Activated CD8-positive, alpha-beta memory T cell treated with anti-CD3 and anti-CD28 coated beads, Interleukin-2, amount 50 U/mL, for 1 hour (primary cell): ENCODE results near the gene IAH1.
A peak's percentile ranks its signal among the peaks of the same experiment; 100 is the strongest.

ENCODE experiments used
- DNase-seq: peaks from one replicate; pipeline ENCODE4 v3.0.0-alpha.2; 2020; ENCODE audit errors: extremely low read depth

The IAH1 gene, protein sequence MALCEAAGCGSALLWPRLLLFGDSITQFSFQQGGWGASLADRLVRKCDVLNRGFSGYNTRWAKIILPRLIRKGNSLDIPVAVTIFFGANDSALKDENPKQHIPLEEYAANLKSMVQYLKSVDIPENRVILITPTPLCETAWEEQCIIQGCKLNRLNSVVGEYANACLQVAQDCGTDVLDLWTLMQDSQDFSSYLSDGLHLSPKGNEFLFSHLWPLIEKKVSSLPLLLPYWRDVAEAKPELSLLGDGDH

DNA sequence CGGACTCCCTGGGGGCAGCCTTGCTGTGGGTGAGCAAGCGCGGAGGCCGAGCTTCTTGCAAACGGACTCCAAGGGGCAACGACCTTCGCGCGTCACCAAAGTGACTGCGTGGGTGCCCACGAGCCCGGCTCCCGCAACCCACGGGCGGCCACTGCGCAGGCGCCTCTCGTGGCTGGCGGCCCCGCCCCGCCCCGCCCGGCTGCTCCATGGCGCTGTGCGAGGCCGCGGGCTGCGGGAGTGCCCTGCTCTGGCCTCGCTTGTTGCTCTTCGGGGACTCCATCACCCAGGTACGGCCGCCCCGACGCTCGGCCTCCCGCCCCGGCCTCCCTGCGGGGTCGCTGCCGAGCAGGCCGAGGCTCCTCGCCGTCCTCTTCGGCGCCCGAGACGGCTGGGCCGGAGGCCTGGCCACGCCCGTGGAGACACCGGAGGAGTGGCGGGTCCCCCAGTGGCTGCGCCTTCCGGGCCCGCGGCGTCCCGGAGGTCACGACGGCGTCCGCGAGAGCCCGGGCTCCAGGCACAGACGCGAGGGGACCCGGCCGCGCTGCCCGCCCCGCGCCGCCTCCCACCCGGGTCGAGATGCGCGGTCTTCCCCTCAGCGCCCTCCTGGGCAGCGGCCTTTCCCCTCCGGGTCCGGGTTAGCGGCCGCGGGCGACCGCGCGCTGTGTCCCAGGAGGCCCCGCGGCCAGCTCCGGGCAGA is at the start of gene IAH1:
Gene IAH1 (plus strand): TSS at position 191 of the 697 bp plus-strand sequence. CDS start 16 bp downstream, at position 207.
- peak; percentile 32 for DNase-seq

- DNase-seq: no peak
These were observed 45.3 kb upstream of the IAH1 start for GRCh38 chr2:9428965-9429577.

DNA sequence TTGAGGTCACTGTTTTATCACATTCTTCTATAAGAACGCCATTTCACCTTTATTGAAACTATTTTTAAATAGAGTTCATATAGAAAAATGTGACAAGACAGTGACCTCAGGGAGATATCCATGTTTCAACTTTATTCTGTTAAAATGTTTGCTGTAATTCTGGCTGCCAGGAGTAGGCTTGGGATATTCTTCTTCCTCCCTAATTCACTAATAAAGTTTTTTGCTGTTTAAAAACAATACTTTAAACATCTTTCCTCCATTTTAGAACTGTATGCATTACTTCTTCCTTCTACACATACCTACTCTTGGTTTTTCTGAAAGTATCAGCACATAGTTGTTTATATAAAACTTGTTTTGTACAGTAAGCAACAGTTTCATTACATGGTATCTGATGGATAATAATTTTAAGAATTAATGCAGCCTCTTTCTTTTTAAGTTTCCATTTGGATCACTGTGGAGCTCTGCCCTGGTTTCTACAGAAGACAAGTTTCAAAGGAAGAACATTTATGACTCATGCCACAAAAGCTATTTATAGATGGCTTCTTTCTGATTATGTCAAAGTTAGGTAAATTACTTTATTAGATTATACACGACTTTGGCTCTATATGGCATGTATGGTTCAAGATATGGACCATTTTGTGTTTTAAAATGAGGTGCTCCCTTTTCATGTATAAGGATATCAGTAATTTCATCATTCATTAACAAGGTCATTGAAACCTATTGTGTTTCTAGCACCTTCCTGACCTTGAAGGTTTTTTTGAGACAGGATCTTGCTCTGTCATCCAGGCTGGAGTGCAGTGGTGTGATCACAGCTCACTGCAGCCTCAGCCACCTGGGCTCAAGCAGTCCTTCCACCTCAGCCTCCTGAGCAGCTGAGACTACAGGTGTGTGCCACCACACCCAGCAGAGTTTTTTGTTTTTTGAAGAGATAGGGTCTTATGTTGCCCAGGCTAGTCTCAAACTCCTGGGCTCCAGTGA is 43.7 kb upstream of the IAH1 start:
- DNase-seq: no peak

DNA sequence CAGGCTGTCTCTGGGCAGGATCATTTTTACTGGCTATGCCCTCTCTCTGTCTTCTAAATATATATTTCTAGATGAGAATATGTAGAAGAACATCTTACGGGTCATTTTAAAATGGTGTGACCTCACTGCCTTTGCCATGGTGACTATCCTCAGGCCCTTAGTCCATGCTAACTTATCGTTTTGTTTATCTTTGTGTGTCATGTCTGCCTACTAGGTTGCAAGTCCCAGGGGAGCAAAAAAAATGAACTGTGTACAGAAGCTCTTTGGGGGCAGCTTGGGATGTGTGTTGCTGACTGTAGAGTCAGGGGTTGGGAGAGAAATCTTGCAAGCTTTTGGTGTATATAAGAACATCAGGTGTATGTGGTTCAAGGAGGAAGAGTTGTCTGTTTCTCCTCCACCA is 39.9 kb upstream of the IAH1 start:
- no peak for DNase-seq

DNA sequence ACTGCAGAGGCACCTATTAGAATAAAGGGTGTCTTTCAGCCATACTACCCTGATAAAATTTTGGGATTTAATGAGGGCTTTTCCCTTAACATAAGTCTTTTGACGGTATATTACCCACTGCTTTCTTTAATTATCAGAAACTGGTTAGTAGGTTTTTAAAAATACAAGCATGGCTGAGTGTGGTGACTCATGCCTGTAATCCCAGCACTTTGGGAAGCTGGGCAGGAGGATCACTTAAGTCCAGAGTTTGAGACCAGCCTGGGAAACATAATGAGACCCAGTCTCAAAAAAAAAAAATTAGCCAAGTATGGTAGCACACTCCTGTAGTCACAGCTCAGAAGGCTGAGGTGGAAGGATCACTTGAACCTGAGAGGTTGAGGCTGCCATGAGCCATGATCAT is 34.8 kb upstream of the IAH1 start:
- no peak for DNase-seq

DNA sequence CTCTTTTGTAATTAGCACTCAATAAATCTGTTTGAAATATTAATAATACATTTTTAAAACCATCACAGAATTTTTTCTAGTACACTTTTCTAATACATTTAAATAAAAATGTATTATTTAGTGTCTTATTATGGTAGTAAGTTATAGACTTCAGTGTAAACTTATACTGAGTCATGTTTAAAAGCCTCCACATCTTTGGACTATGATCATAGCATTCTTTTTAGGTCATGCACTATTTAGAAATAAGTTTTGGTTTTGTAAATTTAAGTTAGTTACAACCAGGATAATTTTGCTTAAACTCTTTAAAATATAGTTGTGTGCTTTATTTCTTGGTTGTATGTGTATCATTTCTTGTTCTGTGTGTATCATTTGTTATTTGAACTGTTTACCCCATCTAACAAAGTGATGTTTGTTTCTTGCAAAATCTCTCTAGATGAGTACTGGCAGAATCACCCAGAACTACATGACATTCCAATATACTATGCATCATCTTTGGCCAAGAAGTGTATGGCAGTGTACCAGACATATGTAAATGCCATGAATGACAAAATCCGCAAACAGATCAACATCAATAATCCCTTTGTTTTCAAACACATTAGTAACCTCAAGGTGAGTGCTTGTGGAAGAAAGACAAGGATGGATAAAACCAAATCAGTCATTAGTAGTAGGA is 34.2 kb upstream of the IAH1 start:
- DNase-seq: no peak

- DNase-seq: no peak
These were observed 32.8 kb upstream of the IAH1 start for GRCh38 chr2:9441556-9441955.

DNA sequence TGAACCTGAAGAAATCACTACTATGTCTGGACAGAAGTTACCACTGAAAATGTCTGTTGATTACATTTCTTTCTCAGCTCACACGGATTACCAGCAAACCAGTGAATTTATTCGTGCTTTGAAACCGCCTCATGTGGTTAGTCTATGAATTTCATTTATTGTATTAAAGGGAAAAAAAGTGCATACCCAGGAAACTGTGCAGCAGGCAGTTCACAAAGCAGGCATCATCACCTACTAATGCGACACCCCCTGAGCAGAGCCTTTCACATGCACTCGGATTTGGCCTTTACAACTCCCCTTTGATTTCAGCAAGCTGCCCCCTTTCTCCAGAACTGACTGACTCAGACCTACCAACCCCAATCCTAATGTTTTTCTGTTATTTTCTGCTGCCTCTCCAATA is 30.8 kb upstream of the IAH1 start:
- DNase-seq: no peak

GRCh38 chr2:9445089-9445488 is 29.3 kb upstream of the IAH1 start:
- no peak for DNase-seq

DNA sequence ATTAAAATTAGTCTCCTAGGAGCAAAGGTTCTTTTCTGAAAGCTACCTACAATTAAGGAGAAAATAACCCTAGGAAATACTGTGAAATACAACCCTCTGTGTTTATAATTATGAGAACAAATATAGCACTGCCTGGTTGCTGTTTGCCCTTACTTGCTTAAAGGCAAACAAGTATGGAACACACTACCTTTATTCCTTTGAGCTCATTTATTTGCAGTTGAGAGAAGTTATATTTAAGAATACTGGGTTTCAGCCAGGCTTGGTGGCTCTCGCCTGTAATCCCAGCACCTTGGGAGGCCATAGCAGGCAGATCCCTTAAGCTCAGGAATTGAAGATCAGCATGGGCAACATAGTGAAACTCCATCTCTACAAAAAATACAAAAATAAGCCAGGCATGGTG is 23.1 kb upstream of the IAH1 start:
- DNase-seq: no peak

DNA sequence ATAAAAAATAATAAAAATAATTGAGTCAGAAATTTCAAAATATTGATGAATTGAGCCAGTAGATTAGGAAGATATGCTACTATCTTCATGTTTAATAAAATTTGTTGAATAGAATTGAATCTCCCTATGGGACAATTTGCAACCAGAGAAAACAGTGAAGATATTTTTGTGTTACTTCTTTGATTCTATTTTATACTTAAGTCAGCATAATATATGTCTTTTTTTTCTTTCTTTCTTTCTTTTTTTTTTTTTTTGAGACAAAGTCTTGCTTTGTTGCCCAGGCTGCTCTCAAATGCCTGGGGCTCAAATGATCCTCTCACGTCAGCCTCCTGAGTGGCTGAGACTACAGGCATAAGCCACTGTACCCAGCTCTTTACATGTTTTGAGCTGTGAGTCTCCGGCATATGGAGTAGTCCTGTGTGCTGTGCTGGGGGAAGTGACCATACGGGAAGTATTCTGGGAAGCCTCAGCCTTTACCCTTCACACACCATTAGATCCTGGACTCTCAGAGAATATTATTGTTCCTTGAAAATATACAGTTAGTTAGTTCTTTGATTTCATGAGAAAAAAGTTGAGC is 13.8 kb upstream of the IAH1 start:
- DNase-seq: no peak

DNA sequence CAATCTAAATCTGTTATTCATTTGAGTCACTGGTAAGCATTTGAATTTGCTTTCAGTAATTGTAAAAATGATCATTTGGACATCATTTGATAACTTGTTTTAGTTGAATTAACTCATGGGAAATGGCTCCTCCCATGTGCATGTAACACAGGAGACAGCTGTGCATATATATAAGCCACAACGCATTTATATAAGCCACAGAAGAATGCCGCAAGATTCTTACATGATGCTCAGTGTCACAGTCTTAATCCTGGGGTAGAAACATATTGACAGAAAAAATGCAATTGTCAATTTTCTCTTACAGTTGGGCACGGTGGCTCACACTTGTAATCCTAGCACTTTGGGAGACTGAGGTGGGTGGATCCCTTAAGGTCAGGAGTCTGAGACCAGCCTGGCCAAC is 13.3 kb upstream of the IAH1 start:
- DNase-seq: no peak

DNA sequence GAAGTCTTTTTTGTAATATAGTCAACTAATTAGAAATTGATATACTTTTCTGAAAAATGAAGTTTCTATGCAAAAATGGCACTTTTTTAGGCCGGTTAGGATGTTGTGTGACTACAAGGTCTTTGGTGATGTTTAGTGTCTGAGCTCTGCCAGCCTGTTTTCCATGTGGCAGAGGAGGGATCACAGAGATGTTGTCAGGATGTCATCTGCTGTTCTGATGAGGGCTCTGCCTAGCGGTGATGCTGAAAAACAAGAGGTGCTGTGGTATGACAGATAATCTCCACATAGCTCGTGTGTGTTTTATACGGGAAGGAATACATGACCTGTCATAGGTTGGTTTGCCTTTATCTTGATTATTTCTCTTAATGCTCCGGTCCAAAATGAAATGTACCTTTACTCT is 12.0 kb upstream of the IAH1 start:
- DNase-seq: no peak

GRCh38 chr2:9462886-9463697 is 11.3 kb upstream of the IAH1 start:
- DNase-seq: no peak

- DNase-seq: no peak
These were observed 10.7 kb upstream of the IAH1 start for GRCh38 chr2:9463698-9464034.

DNA sequence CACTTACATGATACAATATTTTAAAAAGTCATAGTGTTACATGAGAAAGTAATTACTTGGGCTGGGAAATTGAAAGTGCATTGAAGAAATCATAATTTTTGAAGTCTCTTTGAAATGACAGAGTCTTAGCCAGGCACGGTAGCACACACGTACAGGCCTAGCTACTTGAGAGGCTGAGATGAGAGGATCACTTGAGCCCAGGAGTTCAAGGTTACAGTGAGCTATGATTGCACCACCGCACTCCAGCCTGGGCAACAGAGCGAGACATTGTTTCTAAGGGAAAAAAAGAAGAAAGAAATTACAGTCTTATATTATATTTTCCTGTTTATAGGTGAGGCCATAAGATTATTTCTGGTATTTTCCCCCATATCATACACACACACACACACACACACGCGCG is 9.2 kb upstream of the IAH1 start:
- DNase-seq: no peak

DNA sequence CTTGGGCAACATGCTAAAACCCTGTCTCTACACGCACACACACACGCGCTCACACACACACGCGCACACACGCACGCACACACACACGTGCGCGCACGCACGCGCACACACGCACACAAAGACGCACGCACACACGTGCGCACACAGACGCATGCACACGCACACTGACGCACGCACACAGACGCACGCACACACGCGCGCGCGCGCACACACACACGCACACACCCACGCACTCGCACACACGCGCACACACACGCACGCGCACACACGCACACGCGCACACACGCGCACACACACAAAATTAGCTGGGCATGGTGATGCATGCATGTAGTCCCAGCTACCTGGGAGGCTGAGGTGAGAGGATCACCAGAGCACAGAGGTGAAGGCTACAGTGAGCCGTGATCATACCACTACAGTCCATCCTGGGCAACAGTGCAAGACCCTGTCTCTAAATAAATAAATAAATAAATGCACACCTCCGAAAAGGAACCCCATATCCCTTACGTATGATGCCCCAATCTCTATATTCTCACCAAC is 8.1 kb upstream of the IAH1 start:
- DNase-seq: no peak

GRCh38 chr2:9467687-9468086 is 6.7 kb upstream of the IAH1 start:
- DNase-seq: no peak

DNA sequence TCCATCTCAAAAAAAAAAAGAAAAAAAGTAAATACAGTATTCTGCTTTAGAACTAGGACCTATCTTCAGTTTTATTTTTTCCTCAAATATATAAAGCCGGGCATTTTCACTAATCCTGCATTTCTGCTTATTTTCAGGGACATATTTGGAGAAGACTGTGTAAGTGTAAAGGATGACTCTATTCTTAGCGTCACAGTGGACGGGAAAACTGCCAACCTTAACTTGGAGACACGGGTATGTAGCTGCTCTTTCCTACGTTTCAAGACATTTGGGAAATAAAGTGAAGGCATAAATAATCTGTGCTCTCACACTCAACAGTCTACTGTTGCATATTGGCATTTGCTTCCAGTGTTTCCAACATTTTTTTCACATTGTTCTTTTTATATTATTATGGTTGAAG is 3.1 kb upstream of the IAH1 start:
- DNase-seq: no peak

- DNase-seq: no peak
These were observed 1.8 kb upstream of the IAH1 start for GRCh38 chr2:9472511-9472910.
